ENCODE results near the gene LRRC8C. TPM values are rescaled to one million over a fixed set of nuclear protein-coding genes. Genes with fewer than 3 reads are reported as not detected.
"Not testable (repeated sequence)": the region's sequence is repeated elsewhere in the genome, so short reads cannot be mapped to it uniquely, and the experiment has no call there.

The LRRC8C gene
- total RNA-seq, 1 donor from 2014 or later, result 4.6 TPM

DNA sequence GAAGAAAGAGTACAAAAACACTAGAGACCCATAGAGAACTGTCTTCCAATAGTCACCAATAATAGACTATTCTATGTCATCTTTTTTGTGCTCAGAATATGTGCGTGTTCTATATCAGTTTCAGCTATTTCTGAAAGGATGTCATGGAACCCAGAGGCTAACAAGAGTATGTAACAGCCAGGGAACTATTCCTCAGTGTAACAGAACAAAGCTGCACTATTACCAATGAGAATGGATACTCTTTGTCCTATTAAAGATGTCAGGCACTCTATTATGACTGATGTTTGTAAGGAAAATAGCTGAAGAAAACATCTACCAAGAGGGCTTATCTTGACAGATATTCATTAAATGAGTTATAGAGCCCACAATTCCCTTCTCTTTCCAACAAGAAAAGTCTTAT is 8.6 kb upstream of the LRRC8C start:
- no peaks in the 10 kb centered on the region for H3K9me3 Mint-ChIP-seq
- no peak for DNase-seq (ENCODE audit: low read depth, low spot score)
- no peaks in the 10 kb centered on the region for H3K27me3 Mint-ChIP-seq (ENCODE audit: low read depth)
- no peaks in the 10 kb centered on the region for H3K36me3 Mint-ChIP-seq (ENCODE audit: low read depth)
- H3K27ac Mint-ChIP-seq (ENCODE audit: unreplicated experiment), result no peak overlapping the region
- no peak overlapping the region for H3K4me3 Mint-ChIP-seq
- peaks cover 7% of the 10 kb centered on the region for H3K4me1 Mint-ChIP-seq
- TF ChIP-seq, protein P1, sequence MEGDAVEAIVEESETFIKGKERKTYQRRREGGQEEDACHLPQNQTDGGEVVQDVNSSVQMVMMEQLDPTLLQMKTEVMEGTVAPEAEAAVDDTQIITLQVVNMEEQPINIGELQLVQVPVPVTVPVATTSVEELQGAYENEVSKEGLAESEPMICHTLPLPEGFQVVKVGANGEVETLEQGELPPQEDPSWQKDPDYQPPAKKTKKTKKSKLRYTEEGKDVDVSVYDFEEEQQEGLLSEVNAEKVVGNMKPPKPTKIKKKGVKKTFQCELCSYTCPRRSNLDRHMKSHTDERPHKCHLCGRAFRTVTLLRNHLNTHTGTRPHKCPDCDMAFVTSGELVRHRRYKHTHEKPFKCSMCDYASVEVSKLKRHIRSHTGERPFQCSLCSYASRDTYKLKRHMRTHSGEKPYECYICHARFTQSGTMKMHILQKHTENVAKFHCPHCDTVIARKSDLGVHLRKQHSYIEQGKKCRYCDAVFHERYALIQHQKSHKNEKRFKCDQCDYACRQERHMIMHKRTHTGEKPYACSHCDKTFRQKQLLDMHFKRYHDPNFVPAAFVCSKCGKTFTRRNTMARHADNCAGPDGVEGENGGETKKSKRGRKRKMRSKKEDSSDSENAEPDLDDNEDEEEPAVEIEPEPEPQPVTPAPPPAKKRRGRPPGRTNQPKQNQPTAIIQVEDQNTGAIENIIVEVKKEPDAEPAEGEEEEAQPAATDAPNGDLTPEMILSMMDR (conservative IDR thresholded peaks at IDR 0.05), result no peak

DNA sequence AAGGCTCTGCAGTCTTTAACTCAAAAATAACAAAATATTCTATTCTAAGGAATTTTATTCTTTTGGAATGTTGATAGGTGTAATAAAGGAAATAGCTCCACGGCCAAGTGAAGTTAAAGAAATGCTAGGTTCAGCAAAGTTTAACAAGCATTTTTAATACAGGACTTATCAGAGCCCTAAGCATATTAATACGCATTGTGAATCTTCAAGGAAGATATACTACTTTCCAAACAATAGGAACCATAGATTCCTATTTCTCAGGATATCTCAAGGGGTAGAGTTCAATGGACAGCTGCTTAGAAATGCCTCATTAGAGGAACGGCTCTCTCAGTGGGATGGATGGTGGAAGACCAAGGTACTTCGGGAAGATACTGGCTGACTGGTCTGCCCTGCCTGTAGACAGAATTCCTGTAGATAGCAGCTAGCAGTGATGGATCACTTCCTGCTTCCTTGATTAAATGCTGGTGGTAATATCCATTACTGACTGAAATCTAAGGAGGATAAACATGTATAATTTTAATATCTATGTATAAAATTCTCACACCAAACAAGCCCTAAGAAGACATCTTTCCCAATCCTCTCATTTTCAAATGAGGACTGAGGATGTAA is 8.1 kb upstream of the LRRC8C start:
- Mint-ChIP-seq H3K36me3 (ENCODE audit: low read depth) (no peaks in the 10 kb centered on the region), H3K27ac (ENCODE audit: unreplicated experiment) (no peak overlapping the region), H3K27me3 (ENCODE audit: low read depth) (no peaks in the 10 kb centered on the region), H3K9me3 (no peaks in the 10 kb centered on the region), H3K4me3 (no peak overlapping the region), H3K4me1 (peaks cover 7% of the 10 kb centered on the region)
- DNase-seq (ENCODE audit: low read depth, low spot score), result no peak
- TF ChIP-seq, protein P1 (conservative IDR thresholded peaks at IDR 0.05), result no peak

GRCh38 chr1:89627596-89627962 is 5.3 kb upstream of the LRRC8C start:
- TF ChIP-seq, protein P1 (conservative IDR thresholded peaks at IDR 0.05), result no peak
- no peak for DNase-seq (ENCODE audit: low read depth, low spot score)

DNA sequence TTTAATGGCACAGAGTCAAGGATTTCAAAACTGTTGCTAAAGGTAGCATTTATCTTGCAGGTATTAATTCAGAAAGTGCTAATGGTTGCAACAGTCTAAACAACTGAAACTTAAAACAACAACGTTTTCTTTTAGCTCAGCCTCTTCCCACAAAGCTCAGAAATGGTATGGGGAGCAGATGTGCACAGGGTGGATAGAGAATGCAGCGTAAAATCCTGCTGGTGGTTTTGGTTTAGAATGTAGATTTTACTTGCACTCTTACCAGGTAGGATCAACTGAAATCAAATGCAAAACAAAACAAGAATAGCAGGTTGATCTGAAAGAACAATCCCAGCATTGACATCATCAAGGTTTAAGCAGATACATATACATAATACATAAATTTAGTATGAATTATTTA is 3.8 kb upstream of the LRRC8C start:
- Mint-ChIP-seq H3K4me1 (peaks cover 24% of the 10 kb centered on the region), H3K9me3 (no peaks in the 10 kb centered on the region), H3K27me3 (ENCODE audit: low read depth) (peaks cover 6% of the 10 kb centered on the region), H3K36me3 (ENCODE audit: low read depth) (no peaks in the 10 kb centered on the region), H3K4me3 (peak overlapping the region; percentile 70), H3K27ac (ENCODE audit: unreplicated experiment) (no peak overlapping the region)
- DNase-seq (ENCODE audit: low read depth, low spot score), result no peak
- TF ChIP-seq, protein P1 (conservative IDR thresholded peaks at IDR 0.05), result no peak

More at GRCh38 chr1:89627596-89627962, 5.3 kb upstream of the LRRC8C start:
- no peaks in the 10 kb centered on the region for H3K27me3 Mint-ChIP-seq (ENCODE audit: low read depth)
- H3K9me3 Mint-ChIP-seq, result no peaks in the 10 kb centered on the region
- H3K4me1 Mint-ChIP-seq, result peaks cover 19% of the 10 kb centered on the region
- H3K4me3 Mint-ChIP-seq, result no peak overlapping the region
- no peaks in the 10 kb centered on the region for H3K36me3 Mint-ChIP-seq (ENCODE audit: low read depth)
- no peak overlapping the region for H3K27ac Mint-ChIP-seq (ENCODE audit: unreplicated experiment)

GRCh38 chr1:89629600-89629999 is 3.3 kb upstream of the LRRC8C start:
- not testable (repeated sequence) for DNase-seq (ENCODE audit: low read depth, low spot score); H3K27me3 Mint-ChIP-seq (ENCODE audit: low read depth); H3K27ac Mint-ChIP-seq (ENCODE audit: unreplicated experiment); H3K36me3 Mint-ChIP-seq (ENCODE audit: low read depth); H3K9me3 Mint-ChIP-seq
- Mint-ChIP-seq H3K4me1 (peaks cover 28% of the 10 kb centered on the region), H3K4me3 (peak overlapping the region; percentile 70)

DNA sequence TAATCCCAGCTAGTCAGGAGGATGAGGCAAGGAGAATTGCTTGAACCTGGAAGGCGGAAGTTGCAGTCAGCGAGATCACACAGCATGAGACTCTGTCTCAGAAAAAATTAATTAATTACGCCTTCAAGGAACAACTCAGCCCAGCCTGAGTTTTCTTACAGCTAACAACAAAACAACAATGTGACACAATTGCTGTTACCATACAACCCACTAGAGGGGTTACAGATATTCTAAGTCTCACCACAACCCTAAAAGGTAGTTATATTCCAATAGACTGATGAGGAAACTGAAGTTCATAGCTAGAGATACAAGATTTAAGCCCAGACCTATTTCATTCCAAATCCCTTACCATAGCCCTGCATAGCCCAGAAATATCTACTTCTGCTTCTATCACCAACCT is 2.9 kb upstream of the LRRC8C start:
- peaks cover 12% of the 10 kb centered on the region for H3K27me3 Mint-ChIP-seq (ENCODE audit: low read depth)
- H3K36me3 Mint-ChIP-seq (ENCODE audit: low read depth), result no peaks in the 10 kb centered on the region
- H3K9me3 Mint-ChIP-seq, result no peaks in the 10 kb centered on the region
- H3K4me3 Mint-ChIP-seq, result peak overlapping the region; percentile 62
- TF ChIP-seq, protein P1 (conservative IDR thresholded peaks at IDR 0.05), result no peak
- H3K4me1 Mint-ChIP-seq, result peaks cover 30% of the 10 kb centered on the region
- no peak overlapping the region for H3K27ac Mint-ChIP-seq (ENCODE audit: unreplicated experiment)
- no peak for DNase-seq (ENCODE audit: low read depth, low spot score)
